Liver (tissue), 3 donors: ENCODE measurements around the gene ANKRD10.

Experiments
- JUND ChIP-seq, 2 donors: IDR thresholded peaks; 2 replicates each; pipeline ENCODE4 v1.6.1; 2016; ENCODE audit warnings: antibody characterized with exemption in 2 of 2
- RAD21 ChIP-seq, 2 donors: IDR thresholded peaks; 2 replicates each; pipeline ENCODE4 v1.6.1; 2016; ENCODE audit warnings: antibody characterized with exemption in 2 of 2, mild to moderate bottlenecking in 2 of 2
- SP1 ChIP-seq: IDR thresholded peaks from 2 replicates; pipeline ENCODE4 v1.6.1; 2018; ENCODE audit warnings: antibody characterized with exemption, mild to moderate bottlenecking
- TAF1 ChIP-seq: conservative IDR thresholded peaks from 2 replicates; pipeline ENCODE4 v1.6.1; 2016; ENCODE audit warnings: antibody characterized with exemption, mild to moderate bottlenecking
- YY1 ChIP-seq: IDR thresholded peaks from 2 replicates; pipeline ENCODE4 v1.6.1; 2016; ENCODE audit warnings: antibody characterized with exemption, mild to moderate bottlenecking
- TF ChIP-seq, protein P1 (sequence below): fragments of 150-350 bp; IDR thresholded peaks from 2 replicates; pipeline ENCODE4 v1.5.1; 2017; ENCODE audit warnings: improper control_type of control experiment, low read depth, low read length; ENCODE audit not compliant: missing input control
- TF ChIP-seq, protein P2 (sequence below): IDR thresholded peaks from 2 replicates; pipeline ENCODE4 v1.6.1; 2016; ENCODE audit warnings: antibody characterized with exemption
- TF ChIP-seq, protein P3 (sequence below): IDR thresholded peaks from 2 replicates; pipeline ENCODE4 v1.6.1; 2016; ENCODE audit warnings: antibody characterized with exemption
- TF ChIP-seq, protein P4 (sequence below): IDR thresholded peaks from 2 replicates; pipeline ENCODE4 v1.6.1; 2016; ENCODE audit warnings: antibody characterized with exemption
- donor health status: healthy.
- donor health status: healthy.

DNA sequence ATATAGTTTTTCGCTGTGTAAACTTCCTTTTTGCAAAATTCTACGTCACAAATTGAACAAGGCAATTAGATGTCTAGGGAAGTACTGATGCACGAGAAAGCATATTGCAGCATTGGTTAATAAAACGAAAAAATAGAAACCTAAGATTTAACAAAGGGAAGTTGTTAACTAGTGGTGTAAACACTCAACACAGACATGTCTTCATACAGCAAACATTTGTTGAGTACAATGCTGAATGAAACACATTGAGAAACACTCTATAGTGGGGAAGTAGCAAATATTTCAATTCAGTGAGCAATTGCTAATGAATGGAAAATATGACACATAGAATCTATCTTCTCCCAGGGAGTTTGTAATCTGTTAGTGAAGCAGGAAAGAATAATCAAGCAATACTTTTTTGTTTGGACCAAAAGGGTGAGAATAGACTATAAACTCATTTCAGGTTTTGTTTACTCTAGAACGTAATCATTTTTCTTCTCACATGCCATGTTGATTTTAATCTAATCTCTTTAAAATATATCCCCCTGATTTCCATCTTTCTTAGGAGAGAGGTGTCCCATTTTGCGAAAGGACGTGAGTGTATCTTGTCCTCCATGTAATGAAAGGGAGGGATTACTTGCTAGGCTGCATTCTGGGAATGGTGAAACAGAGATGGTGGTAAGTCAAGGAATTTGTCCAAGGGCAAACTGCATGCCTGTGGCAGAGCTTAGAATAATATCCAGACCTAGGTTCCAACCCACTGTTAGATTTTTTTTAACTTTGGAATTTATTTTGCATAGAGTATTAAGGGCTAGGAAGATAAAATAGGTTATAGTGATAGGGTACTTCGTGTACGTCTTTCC lies 1.7 kb upstream of the ANKRD10 start:
- TF ChIP-seq JUND (IDR thresholded peaks at IDR 0.05) (peak; percentile 90 to 91), YY1 (no peak), SP1 (peak; percentile 23), TAF1 (no peak), RAD21 (IDR thresholded peaks at IDR 0.05) (peak in 1 of 2 donors; percentile 13)
- TF ChIP-seq, protein P1, sequence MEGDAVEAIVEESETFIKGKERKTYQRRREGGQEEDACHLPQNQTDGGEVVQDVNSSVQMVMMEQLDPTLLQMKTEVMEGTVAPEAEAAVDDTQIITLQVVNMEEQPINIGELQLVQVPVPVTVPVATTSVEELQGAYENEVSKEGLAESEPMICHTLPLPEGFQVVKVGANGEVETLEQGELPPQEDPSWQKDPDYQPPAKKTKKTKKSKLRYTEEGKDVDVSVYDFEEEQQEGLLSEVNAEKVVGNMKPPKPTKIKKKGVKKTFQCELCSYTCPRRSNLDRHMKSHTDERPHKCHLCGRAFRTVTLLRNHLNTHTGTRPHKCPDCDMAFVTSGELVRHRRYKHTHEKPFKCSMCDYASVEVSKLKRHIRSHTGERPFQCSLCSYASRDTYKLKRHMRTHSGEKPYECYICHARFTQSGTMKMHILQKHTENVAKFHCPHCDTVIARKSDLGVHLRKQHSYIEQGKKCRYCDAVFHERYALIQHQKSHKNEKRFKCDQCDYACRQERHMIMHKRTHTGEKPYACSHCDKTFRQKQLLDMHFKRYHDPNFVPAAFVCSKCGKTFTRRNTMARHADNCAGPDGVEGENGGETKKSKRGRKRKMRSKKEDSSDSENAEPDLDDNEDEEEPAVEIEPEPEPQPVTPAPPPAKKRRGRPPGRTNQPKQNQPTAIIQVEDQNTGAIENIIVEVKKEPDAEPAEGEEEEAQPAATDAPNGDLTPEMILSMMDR: no peak
- TF ChIP-seq, protein P2, sequence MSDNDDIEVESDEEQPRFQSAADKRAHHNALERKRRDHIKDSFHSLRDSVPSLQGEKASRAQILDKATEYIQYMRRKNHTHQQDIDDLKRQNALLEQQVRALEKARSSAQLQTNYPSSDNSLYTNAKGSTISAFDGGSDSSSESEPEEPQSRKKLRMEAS: peak; percentile 15
- TF ChIP-seq, protein P3, sequence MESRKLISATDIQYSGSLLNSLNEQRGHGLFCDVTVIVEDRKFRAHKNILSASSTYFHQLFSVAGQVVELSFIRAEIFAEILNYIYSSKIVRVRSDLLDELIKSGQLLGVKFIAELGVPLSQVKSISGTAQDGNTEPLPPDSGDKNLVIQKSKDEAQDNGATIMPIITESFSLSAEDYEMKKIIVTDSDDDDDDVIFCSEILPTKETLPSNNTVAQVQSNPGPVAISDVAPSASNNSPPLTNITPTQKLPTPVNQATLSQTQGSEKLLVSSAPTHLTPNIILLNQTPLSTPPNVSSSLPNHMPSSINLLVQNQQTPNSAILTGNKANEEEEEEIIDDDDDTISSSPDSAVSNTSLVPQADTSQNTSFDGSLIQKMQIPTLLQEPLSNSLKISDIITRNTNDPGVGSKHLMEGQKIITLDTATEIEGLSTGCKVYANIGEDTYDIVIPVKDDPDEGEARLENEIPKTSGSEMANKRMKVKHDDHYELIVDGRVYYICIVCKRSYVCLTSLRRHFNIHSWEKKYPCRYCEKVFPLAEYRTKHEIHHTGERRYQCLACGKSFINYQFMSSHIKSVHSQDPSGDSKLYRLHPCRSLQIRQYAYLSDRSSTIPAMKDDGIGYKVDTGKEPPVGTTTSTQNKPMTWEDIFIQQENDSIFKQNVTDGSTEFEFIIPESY: no peak
- TF ChIP-seq, protein P4, sequence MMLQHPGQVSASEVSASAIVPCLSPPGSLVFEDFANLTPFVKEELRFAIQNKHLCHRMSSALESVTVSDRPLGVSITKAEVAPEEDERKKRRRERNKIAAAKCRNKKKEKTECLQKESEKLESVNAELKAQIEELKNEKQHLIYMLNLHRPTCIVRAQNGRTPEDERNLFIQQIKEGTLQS: no peak
